ENCODE measurements around the gene SFXN2.

GRCh38 chr10:102678068-102678400 is 36.4 kb upstream of the SFXN2 start:
- TF ChIP-seq, protein P1, sequence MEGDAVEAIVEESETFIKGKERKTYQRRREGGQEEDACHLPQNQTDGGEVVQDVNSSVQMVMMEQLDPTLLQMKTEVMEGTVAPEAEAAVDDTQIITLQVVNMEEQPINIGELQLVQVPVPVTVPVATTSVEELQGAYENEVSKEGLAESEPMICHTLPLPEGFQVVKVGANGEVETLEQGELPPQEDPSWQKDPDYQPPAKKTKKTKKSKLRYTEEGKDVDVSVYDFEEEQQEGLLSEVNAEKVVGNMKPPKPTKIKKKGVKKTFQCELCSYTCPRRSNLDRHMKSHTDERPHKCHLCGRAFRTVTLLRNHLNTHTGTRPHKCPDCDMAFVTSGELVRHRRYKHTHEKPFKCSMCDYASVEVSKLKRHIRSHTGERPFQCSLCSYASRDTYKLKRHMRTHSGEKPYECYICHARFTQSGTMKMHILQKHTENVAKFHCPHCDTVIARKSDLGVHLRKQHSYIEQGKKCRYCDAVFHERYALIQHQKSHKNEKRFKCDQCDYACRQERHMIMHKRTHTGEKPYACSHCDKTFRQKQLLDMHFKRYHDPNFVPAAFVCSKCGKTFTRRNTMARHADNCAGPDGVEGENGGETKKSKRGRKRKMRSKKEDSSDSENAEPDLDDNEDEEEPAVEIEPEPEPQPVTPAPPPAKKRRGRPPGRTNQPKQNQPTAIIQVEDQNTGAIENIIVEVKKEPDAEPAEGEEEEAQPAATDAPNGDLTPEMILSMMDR (IDR thresholded peaks at IDR 0.05) = no peak
- no peak for TF ChIP-seq POLR2A (IDR thresholded peaks at IDR 0.05)

Measured in ovary (tissue), 3 donors.